NB4 (cell line): Measurements from ENCODE around the gene ALG1.
"Not testable (repeated sequence)": the region's sequence is repeated elsewhere in the genome, so short reads cannot be mapped to it uniquely, and the experiment has no call there.

Experiments used
- DNase-seq: peaks from one replicate; pipeline ENCODE4 v3.0.0; 2010; ENCODE audit warnings: low read depth
- H3K4me3 ChIP-seq: one replicate; pipeline ENCODE4 v1.5.1; 2011; ENCODE audit warnings: mild to moderate bottlenecking, low read depth, low read length, moderate library complexity
- CTCF ChIP-seq: IDR thresholded peaks from one replicate; pipeline ENCODE4 v1.5.1; 2012; ENCODE audit warnings: low read depth, low read length
- MAX ChIP-seq: IDR thresholded peaks from 2 replicates; pipeline ENCODE4 v1.6.1; 2011; ENCODE audit warnings: low read depth, low read length
- MYC ChIP-seq: IDR thresholded peaks from 2 replicates; pipeline ENCODE4 v1.6.1; 2011; ENCODE audit warnings: low read depth, low read length
- POLR2A ChIP-seq: IDR thresholded peaks from 2 replicates; pipeline ENCODE4 v1.6.1; 2011; ENCODE audit warnings: mild to moderate bottlenecking; ENCODE audit not compliant: insufficient read length; ENCODE audit errors: extremely low read depth

The ALG1 gene

GRCh38 chr16:5042574-5043171 is 29.0 kb upstream of the ALG1 start:
- TF ChIP-seq CTCF (peak; percentile 28), MAX (no peak)
- H3K4me3 ChIP-seq, result no peak overlapping the region
- DNase-seq, result peak; percentile 51

- TF ChIP-seq POLR2A (no peak), MYC (no peak), CTCF (no peak), MAX (no peak)
- no peak for DNase-seq
- H3K4me3 ChIP-seq, result no peak overlapping the region
These were observed 27.6 kb upstream of the ALG1 start for GRCh38 chr16:5044011-5044540.

DNA sequence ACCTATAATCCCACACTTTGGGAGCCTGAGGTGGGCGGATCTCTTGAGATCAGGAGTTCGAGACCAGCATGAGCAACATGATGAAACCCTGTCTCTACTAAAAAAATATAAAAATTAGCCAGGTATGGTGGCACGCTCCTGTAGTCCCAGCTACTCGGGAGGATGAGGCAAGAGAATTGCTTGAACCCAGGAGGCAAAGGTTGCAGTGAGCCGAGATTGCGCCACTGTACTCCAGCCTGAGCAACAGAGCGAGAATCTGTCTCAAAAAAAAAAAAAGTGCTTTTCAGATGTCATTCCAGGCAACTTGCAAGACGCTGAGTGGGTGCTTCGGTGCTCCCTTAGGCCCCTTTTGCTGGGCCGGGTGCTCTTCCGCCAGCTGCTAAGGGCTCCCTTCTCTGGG is 27.1 kb upstream of the ALG1 start:
- not testable (repeated sequence) for H3K4me3 ChIP-seq, DNase-seq

DNA sequence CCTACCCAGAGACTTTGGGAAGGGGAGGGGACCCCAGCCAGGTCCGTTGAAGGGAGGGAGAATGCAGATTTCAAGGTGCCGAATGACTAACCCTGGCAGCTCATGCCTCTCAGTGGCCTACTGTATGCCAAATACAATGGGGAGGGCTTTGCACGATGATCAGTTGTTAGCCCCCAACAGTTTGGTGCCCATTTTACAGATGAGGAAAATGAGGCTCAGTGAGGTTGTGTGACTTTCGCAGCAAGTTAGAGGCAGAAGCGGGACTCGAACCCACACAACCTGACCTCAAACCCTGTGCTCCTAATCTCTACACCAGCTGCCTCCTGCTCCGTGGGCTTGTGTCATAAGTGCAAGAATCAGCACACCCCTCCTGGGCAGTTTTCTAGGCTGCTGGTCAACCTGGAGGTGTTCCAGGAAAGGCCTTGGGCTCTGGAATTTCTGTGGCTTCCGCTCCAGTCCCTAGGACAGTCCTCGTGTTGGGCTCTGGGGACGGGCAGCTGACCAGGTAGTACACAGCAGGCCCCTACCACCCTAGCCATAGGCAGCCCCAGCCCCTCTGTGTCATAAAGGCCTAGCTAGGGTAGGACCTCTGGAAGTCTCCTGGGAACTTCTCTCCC is 26.0 kb upstream of the ALG1 start:
- no peak for DNase-seq
- no peak overlapping the region for H3K4me3 ChIP-seq
- no peak for TF ChIP-seq MYC
- no peak for TF ChIP-seq MAX
- no peak for TF ChIP-seq CTCF
- TF ChIP-seq POLR2A, result no peak

DNA sequence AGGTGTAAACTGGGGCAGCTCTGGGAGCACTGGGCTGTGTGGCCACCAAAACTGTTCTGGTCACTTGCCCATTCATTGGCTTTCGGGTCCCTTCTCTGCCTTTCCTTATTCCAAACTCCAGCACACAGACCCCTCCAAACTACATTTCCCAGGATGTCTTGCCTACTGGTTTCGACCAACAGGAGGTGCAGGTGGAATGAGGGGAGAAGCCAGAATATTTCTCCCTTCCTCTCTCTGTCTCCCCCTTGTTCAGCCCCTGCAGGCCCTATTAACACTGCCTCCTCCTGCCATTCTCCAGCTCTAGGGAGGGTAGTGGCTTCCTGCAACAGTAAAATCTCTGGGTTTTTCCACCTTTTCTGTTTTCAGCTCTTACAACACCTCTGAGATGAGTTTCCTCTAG is 24.7 kb upstream of the ALG1 start:
- no peak for DNase-seq
- H3K4me3 ChIP-seq, result no peak overlapping the region
- TF ChIP-seq POLR2A (no peak), MYC (no peak), MAX (no peak), CTCF (no peak)

DNA sequence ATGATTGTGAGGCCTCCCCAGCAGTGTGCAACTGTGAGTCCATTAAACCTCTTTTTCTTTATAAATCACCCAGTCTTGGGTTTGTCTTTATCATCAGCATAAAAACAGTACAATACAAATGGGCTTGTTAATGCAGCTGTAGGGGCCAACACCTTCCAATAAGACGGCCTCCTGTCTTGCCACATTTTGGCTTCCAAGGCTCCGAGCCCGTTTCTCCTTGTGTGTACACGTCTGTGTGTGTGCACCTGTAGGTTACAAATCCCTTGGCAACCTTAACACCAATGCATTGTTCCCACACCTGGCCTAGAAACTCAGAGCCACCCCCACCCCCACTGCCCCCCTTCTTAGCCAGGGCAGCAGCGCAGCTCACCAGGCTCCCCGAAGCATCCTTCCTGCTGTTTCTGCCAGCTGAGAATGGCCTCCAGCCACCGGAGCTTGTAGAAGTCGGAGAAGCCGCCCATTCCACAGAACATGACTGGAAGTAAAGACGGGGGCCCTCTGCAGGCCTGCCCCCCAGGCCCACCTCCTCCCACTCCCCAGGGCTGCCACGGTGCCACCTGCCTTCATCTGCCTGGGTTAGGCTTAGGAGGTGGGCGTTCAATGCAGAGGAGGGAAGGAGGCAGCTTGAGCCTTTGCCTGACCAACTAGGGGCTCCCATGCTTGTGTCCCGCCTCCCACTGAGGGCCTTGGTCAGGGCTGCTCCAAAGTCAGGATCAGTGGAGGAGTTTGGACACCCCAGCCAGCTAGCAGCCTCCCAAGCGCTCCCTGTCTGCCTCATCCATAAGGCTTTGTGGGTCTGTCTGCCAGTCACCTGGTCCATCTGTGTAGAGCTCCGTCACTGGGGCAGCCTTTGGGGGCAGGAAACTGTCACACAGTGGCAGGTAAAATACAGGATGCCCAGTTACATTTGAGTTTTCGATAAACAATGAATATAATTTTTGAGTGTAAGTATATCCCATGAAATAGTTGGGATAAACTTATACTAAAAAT is 16.5 kb upstream of the ALG1 start:
- H3K4me3 ChIP-seq, result no peak overlapping the region
- TF ChIP-seq MYC (no peak), POLR2A (no peak)
- no peak for DNase-seq
